Cardiac fibroblast (primary cell): Measurements from ENCODE around the gene GLOD4.
A peak's percentile ranks its signal among the peaks of the same experiment; 100 is the strongest.
"Not testable (repeated sequence)": the region's sequence is repeated elsewhere in the genome, so short reads cannot be mapped to it uniquely, and the experiment has no call there.

Experiments
- DNase-seq, 2 donors: peaks; one replicate each; pipeline versions ENCODE4 v3.0.0 to v3.0.0-alpha.2; 2010; ENCODE audit warnings: low read depth in 2 of 2
- H3K4me3 ChIP-seq, 2 donors: replicated peaks in 1 of 2; 1 replicate in 1 of 2; 2 replicates in 1 of 2; pipeline ENCODE4 v1.5.1; 2011; ENCODE audit warnings: low read depth in 2 of 2, low read length in 2 of 2, mild to moderate bottlenecking in 2 of 2, moderate library complexity in 1 of 2
- TF ChIP-seq, protein P1 (sequence below): IDR thresholded peaks from one replicate; pipeline ENCODE4 v1.5.1; 2011; ENCODE audit warnings: low read depth, mild to moderate bottlenecking, low read length, inconsistent platforms

Gene GLOD4

DNA sequence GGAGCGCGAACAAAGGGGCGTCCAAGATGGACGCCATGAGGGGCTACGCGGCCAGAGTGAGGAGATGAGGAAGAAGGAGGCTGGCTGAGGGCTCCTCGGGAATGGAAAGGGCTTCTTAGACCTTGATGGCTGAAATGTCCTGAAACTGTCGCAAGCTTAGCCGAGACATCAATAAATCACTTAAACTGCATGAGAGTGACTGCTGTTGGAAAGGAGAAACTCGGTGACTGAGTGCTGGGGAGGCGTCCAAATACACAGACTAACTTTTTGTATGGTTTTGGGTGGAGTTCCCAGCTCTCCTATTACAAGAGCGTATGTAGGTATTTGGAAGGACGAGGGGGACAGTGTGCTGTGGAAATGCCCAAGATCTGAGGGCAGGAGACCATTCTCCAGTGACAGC lies 28.7 kb downstream of the GLOD4 start:
- TF ChIP-seq, protein P1, sequence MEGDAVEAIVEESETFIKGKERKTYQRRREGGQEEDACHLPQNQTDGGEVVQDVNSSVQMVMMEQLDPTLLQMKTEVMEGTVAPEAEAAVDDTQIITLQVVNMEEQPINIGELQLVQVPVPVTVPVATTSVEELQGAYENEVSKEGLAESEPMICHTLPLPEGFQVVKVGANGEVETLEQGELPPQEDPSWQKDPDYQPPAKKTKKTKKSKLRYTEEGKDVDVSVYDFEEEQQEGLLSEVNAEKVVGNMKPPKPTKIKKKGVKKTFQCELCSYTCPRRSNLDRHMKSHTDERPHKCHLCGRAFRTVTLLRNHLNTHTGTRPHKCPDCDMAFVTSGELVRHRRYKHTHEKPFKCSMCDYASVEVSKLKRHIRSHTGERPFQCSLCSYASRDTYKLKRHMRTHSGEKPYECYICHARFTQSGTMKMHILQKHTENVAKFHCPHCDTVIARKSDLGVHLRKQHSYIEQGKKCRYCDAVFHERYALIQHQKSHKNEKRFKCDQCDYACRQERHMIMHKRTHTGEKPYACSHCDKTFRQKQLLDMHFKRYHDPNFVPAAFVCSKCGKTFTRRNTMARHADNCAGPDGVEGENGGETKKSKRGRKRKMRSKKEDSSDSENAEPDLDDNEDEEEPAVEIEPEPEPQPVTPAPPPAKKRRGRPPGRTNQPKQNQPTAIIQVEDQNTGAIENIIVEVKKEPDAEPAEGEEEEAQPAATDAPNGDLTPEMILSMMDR, result no peak
- no peak overlapping the region for H3K4me3 ChIP-seq
- no peak for DNase-seq

DNA sequence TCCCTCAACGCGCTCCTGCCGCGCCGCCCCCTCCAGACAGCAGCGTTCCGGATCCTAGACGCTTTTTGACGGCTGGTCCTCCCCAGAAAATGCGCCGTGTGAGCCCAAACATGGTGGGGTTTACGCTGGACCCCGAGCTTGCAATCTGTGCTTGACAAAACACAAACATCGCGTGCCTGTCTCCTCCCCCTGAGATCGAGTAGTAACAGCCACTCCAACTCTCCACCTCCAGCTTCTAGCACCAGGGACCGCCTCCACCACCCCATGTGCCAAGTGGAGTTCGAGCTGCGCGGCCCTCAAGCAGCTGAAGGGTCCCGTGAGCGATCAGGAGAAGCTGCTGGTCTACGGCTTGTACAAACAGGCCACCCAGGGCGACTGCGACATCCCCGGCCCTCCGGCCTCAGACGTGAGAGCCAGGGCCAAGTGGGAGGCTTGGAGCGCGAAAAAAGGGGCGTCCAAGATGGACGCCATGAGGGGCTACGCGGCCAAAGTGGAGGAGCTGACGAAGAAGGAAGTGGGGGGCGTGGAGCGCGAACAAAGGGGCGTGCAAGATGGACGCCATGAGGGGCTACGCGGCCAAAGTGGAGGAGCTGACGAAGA lies 29.4 kb downstream of the GLOD4 start:
- peak; percentile 65 to 87 for DNase-seq
- TF ChIP-seq, protein P1, result no peak
- peak overlapping the region; percentile 74 to 75 for H3K4me3 ChIP-seq

DNA sequence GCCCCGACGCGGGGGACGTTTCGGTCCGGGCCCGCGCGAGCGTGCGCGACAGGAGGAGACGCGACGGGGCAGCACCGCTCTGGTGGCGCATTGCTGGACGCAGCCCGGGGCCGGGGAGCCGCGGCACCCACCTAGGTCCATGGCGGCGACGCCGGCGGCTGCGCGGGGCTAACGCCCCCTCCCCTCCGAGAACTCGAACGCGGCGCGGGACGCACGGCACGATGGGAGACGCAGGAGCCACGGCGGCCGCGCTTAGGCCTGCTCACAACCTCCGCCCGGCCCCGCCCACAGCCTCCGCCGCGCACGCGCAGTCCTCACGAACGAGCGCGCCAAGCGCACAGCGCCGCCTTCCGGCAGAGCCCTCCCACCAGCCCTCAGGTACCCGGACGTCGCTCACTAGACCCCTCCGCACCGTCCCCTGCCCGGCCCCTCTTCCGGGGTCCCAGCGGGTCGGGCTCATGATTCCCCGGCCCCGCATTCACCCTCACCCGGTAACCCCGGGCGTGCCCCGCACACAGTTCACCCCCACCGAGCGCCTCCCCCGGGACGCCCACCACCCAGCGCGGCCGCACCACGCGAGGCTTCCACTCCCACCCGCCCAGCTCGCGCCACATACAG lies 30.0 kb downstream of the GLOD4 start, which contains the start of gene GEMIN4:
TSS of gene GEMIN4 (minus strand) at position 263 of the 618 bp plus-strand sequence. CDS start at position 141, 122 bp downstream.
- peak within 1 kb of the TSS; percentile 74 to 75 for H3K4me3 ChIP-seq
- peak; percentile 87 to 91 for DNase-seq
- TF ChIP-seq, protein P1, result peak; percentile 76

DNA sequence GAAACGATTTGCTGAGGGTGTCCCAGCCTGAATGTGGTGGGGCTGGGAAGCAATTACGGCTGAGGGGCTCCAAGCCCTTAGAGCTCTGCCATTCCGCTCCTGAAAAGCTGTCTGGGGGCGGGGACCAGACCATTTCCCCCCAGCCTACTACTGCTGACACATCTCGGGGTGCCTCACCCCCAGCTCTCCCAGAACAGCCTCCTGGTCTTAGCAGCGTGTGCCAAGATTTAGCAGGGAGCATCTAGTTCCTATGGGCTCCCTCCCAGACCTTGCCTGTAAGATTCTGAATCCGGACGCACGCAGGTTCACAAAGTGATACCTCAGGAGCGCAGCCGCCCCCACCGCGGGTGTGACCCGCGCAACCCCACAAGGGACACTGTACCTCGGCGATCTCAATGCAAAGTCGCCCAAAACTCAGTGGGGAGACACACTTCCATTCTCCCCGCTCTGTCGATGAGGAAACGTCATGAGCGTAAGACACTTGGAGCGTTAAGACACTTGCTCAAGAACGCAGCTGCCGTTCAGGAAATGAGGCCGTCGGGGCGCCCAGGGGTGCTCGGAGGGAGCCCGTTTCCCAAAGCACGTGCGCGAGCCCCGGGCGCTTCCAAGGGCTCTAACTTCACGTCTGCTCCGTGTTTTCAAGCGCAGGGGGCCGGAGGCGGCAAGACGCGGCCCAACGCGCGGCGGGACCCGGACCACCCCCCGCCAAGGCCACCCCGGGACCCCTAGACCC lies 30.6 kb downstream of the GLOD4 start:
- TF ChIP-seq, protein P1, result no peak
- DNase-seq, result peak; percentile 46 to 60
- H3K4me3 ChIP-seq, result peak overlapping the region; percentile 74 to 75

DNA sequence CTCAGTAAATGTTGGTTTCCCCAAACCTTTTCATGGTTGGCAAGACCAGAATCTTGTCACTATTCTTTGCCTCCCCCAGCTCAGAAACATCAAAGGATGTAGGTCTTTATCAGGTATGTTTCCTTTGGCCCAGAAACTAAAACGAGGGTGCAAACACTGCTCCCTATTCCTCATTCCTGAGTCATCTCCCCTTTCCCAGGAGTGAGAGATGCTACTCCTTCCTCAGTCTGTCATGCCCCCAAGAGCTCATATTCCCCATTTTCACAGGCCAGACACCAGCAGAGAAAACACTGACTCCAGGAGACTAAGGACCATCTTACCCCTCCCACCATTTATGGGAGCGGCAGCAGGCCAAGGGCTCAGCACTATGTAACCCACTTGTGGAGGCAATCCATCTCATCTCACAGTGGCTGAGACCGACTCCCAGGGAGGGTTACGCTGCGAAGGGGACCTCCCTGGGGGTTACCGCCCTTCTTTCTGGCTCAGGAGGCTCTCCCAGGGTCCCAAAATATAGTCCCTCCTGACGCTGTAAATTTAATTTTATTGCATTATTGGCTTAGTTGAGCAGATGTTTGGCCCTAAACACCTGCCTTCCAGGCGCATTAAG lies 31.5 kb downstream of the GLOD4 start:
- peak overlapping the region in 1 of 2 donors; percentile 75 for H3K4me3 ChIP-seq
- TF ChIP-seq, protein P1, result no peak
- DNase-seq, result no peak

DNA sequence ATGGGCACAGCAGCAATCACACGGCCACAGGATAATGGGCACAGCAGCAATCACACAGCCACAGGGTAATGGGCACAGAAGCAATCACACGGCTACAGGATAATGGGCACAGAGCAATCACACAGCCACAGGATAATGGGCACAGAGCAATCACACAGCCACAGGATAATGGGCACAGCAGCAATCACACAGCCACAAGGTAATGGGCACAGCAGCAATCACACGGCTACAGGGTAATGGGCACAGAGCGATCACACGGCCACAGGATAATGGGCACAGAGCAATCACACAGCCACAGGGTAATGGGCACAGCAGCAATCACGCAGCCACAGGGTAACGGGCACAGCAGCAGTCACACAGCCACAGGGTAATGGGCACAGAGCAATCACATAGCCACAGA lies 32.7 kb downstream of the GLOD4 start:
- not testable (repeated sequence) for DNase-seq, H3K4me3 ChIP-seq

DNA sequence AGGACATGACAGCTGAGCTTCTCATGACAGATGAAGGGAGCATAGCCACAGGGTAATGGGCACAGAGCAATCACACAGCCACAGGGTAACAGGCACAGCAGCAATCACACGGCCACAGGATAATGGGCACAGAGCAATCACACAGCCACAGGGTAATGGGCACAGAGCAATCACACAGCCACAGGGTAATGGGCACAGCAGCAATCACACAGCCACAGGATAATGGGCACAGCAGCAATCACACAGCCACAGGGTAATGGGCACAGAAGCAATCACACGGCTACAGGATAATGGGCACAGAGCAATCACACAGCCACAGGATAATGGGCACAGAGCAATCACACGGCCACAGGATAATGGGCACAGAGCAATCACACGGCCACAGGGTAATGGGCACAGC lies 33.5 kb downstream of the GLOD4 start:
- not testable (repeated sequence) for H3K4me3 ChIP-seq, DNase-seq
